ENCODE results near the gene HNRNPLL.
"Not testable (repeated sequence)": the region's sequence is repeated elsewhere in the genome, so short reads cannot be mapped to it uniquely, and the experiment has no call there.

HNRNPLL gene

DNA sequence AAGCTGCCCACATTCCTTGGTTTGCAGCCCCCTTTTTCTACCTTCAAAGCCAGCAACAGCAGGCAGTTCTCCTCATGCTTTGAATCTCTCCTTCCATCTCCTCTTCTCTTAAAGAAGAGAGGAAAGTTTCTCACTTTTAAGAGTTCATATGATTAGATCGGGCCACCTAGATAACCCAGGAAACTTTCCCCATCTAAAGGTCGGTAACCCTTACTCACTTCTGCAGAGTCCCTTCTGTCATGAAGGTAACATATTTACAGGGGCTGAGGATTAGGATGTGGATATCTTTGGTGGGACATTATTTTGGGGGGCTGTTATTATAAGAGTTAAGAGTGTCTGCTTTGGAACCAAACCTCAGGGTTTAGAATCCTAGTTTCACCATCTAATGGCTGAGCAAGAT lies 51.0 kb downstream of the HNRNPLL start:
- no peak for DNase-seq

DNA sequence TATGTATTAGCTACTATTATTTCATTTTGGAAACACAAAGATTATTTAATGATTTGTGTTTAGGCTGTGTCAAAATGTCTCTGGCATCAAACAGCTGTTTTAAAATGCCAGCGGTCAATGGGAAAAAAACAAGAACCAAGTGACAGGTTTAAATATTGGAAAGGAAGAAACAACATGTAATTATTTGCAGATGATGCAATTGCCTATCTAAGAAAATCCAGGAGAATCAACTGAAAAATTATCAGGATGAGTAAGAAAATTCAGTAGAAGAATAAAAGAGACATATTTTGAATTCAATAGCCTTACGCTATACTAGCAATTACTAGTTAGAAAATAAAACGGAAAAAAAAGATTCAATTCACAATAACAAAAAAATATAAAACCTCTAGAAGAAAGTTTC lies 51.6 kb downstream of the HNRNPLL start:
- no peak for DNase-seq

DNA sequence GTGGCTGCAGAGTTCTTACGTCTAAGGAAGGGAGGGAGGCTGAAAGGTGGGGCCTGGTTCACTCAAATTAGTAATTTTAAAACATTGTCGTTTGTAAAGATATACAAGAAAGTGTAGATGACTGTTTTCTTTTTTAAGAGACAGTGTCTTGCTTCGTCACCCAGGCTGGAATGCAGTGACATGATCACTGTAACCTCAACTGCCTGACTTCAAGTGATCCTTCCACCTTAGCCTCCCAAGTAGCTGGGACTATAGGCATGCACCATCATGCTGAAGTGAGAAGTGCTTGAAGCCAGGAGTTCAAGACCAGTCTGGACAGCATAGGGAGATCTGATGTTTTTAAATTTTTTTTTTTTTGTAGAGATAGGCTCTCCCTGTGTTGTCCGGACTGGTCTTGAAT lies 52.9 kb downstream of the HNRNPLL start:
- DNase-seq = no peak

DNA sequence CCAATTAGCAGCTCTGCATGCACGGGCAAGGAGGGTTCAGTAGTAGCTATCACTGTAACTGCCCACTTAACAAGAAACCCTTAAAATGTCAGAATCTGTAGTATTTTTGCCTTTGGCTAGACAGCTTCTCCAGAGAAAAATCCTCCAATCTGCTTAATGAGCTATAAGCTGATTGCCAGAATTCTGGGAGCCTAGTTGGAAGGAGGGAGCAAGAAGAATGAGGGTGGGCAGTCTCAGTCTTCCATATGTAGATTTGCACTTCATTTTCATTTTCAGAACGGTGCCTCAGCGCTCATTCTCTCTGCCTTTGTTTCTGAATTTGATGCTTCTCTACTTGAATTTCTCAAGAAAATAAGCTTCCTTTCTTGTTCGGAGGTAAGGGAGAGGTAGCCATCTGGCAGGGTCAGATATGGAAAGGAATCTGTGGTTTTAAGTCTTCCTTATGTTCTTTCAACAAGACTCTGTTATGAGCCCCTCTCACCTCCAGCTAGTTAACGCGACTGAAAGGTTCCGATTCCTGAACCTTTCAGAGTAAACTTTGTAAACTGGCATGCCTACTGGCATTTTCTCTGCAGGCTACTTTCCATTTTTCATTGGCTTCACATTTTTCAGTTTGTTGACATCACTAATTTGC lies 53.5 kb downstream of the HNRNPLL start:
- DNase-seq = no peak

DNA sequence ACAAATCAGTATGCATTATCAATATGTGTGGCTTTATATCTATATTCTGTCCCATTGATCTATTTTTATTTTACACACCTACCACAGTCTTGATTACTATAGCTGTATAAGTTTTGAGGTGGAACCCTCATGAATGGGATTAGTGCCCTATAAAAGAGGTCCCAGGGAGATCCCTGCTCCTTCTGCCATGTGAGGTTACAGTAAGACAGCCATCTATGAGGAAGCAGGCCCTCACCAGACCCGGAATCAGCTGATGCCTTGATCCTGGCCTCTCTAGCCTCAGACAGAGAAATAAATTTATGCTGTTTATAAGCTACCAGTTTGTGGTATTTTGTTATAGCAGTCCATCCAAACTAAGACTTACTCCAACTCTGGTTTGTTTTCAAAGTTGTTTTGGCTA lies 54.9 kb downstream of the HNRNPLL start:
- DNase-seq = no peak

DNA sequence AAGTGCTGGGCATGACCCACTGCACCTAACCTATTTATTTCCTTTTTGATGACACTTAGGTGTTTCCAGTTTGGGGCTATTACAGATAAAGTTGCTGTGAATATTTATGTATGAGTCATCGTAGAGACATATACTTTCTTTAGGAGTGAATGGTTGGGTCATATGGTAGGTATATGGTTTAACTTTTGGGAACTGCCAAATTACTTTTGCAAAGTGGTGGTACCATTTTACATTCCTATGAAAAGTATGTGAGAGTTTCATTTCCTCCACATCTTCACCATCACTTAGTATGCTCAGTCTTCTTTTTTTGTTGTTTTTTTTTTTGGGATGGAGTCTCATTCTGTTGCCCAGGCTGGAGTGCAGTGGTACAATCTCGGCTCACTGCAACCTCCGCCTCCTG lies 56.1 kb downstream of the HNRNPLL start:
- no peak for DNase-seq

DNA sequence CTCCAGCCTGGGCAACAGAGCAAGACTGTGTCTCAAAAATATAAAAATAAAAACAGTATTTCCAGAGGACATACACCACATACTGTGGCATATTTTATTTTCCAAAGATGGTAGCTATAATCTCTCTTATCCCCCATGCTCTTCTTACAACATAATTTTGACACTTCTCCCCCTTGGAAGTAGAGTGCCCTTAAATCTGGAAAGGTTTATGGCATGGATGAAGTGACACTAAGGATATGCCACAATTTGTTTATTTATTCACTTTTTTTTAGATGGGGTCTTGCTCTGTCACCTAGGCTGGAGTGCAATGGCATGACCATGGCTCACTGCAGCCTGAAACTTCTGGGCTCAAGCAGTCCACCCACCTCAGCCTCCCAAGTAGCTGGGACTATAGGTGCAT lies 56.7 kb downstream of the HNRNPLL start:
- no peak for DNase-seq

DNA sequence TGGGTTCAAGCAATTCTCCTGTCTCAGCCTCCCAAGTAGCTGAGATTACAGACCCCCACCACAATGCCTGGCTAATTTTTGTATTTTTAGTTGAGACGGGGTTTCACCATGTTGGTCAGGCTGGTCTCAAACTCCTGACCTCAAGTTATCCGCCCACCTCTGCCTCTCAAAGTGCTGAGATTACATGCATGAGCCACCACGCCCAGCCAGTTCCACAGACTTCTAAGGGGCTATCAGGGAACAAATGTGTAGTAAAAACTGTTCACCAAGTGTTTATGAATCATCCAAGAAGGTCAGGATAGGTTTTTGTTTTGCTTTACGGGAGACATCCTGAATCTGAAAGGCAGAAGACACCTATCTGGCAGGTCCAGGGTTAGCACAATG lies 60.5 kb downstream of the HNRNPLL start:
- not testable (repeated sequence) for DNase-seq

DNA sequence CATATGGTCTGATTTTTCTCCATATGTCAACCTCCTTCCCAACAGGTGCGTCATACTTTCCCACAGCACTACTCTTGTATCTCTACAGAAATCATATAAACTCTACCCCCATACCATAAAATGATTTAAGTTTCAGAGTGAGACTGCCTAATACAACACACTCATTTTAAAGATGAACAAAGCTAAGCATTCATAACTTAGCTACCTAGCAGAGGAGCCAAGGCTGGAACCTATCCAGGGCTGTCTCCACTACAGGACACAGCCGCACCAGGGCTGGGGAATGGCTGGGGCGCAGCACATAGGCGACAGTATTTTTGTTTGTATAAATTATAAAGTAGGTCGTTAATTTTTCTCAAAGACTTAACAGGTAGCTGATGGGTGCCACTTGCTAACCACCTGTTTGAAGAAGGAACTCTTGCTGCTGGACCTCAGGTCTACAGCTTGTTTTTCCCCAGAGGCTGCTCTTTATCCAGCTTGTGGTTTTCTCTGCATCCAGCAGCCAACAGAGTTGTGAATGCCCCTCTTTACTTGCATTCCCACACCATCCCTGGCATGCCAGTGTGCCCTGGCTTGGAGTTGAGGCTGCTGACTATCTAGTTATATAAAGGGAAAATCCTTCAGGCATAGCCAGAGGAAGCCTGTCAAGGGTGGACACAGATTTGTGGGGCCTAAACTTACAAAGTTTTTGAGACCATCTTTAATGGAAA lies 62.0 kb downstream of the HNRNPLL start:
- no peak for DNase-seq

DNA sequence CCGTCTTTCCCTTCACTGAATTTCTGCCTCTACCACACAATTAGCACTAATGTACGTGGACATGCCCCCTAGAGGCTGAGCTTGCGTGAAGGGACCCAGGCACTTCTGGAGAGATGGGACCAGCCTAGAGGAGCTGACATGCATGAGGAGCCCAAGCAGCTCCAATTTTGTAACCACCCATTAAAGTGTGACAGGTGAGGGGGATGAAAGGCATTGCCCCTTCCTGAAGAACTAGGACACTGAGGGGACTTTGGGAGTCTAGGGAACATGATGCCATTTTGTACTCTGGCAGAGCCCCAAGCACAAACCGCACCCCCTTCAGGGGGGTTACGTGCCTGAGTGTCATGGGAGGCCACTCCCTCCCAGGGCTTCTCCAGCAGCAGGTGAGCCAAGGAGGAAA lies 63.6 kb downstream of the HNRNPLL start:
- DNase-seq = no peak

DNA sequence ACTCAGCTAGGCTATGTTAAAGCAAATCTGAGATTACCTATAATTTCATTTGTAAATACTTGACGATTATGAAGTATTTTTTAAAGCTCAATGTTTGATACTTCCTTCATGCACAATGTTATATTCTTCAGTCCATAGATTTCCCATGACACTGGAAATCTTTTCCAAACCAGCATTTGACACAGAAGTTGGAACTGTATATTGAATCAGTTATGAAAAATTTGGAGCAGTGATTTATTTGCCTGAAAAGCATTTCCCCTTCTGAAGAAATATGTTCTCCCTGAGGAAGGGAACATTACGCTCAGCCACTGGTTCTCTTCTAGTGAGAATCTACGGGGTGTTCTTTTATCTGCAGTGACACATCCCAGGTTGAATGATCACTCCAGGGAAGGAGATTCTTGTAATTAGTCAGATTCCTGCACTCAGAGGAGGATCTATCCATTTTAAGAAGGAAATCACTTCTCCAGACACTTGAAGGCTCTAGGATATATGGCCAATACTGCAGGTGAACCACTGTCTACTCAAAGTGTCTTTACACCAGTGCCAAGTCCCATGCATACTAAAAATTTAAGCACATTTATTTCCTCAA lies 64.7 kb downstream of the HNRNPLL start:
- no peak for DNase-seq

DNA sequence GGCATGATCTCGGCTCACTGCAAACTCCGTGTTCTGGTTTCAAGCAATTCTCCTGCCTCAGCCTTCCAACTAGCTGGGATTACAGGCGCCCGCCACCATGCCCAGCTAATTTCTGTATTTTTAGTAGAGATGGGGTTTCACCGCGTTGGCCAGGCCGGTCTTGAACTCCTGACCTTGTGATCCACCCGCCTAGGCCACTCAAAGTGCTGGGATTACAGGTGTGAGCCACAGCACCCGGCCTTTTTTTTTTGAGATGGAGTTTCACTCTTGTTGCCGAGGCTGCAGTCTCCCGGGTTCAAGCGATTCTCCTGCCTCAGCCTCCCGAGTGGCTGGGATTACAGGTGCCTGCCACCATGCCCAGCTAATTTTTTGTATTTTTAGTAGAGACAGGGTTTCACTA lies 65.4 kb downstream of the HNRNPLL start:
- DNase-seq = not testable (repeated sequence)

DNA sequence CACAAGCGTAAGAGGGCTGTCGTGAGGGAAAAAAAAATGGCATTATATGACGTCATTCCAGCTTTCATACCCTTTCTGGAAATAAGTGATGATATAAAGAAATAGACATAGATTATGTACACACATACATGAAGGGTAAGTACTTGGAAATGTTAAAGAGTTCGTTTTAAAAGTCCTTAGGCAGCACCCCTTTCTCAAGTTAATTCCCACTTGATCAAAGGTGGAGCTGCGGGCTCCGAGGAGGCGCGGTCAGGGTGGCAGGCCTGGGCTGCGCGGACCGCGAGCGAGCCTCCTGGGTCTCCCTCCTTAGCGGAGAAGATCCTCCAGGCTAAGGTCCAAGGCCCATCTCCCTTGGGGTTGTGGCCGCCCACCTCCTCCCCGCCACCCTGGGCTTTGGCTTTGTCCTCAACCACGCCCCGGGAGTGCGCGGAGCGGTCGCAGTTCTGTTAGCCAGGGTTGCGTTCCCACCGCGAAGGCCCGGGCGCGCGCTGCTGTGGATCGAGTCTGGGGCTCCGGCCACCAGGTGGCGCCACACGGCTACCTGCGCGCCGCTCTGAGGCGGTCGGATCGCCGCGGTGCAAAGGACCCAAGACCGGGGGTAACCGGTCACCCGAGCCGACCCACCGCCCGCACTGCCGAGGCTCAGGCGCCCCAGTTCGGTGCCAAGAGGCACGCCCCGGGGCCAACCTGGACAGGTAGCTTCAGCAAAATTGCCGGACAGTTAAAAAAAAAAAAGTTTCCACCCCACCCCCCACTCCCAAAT lies 66.8 kb downstream of the HNRNPLL start:
- peak; percentile 67 to 81 for DNase-seq

DNA sequence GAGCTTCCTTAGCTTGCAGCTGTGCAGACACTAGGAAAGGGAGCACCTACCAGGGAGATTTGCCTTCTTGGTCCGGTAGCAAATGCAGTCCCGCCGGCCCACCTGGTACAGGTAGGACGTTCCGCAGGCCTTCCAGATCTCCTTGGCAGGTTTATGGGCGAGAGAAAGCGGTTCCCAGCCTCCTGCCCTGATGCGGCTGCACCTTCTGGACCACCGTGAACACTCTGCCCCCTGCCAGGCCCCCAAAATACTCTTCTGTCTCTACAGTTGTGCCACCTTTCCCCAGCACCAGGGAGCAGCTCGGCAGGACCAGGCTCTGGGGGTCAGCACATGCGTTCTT lies 67.4 kb downstream of the HNRNPLL start:
- no peak for DNase-seq

DNA sequence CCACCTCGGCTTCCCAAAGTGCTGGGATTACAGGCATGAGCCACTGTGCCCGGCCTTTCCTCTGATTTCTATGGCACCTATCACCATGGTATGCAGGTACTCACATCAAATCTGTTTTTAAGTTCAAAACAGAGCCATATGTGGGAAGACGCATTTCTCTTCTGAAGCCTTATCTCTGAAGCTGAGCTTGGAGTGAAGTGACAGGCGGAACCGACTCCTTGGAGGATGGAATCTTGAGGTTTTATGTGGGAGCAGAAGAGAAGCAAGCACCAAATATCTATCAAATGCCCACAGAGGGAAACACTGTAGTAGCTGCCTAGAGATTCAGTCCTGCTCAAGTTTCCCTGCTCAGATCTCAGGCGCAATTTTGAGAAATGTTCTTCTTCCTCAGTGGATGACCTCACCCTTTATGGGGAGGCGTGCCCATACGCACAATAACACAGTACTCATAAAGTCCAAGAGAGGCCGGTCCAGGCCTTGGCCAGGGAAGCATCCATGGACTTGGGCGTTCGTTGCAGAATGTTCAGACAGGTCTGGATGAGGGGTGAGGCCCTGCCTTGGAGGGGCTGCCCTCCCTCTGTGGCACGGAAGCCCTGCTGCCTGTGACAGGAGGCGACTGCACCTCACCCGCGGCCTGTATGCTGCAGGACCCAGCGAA lies 67.9 kb downstream of the HNRNPLL start:
- DNase-seq = no peak

DNA sequence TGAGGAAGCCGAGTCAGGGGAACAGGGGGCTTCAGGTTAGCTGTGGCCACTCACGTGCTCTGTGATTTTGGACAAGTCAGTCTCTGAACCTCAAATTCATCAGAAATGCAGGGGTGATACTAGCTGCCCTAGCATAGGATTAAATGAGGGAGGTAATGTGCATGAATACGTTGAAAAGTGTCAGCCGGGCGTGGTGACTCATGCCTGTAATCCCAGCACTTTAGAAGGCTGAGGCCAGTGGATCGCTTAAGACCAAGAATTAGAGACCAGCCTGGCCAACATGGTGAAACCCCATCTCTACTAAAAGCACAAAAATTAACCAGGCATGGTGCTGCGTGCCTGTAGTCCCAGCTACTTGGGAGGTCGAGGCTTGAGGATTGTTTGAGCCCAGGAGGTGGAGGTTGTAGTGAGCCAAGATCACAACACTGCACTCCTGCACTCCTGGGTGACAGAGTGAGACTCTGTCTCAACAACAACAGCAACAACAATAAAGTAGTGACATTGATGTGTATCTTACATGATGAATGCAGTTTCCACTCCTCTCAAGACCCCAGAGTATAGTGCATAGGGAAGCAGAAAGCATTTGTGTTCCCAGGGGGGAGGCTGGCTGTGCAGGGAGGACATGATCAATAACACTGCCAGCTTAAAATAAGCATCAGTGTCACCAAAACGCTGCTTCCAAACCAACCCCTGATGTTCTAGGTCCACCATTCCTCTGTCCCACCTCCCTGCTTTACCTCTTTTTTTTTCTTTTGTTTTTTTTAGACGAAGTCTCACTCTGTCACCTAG lies 68.8 kb downstream of the HNRNPLL start:
- DNase-seq = no peak

DNA sequence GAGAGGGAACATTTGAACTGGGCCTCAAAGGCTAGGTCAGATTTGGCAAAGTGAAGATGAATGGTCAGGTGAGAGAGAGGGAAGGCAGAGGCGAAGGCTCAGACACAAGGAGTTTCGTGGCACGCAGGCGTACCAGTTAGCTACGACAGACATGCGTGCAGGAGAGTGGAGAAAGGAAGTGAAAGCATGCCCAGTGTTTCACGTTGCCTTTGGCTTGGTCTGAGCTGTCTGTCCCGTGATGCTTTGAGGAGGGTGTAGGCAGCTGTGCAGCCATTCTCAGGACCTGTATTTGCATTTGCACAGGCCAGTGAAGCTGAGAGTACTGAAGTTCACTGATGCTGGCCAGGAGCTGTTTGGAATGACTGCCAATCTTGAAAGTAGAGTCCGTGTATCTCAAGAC lies 69.5 kb downstream of the HNRNPLL start:
- peak in 1 of 2 donors; percentile 64 for DNase-seq

DNA sequence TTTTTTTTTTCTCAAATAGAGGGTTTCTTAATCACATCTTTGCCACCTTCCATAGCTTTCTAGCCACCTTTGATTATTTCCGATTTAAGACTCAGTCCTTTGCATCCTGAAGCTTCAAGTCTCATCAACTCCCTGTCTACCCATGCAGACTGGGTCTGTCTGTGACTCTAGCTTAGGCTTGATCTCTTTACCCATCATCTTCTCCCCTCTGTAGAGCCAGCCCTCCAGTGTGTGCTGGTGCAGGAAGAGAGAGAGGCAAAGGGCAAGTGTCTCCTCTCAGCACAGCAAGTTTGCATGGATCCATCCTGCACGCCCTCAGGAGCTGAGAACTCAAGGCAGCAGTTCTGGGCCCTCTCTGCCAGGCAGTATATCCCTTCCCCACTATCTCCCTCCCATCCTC lies 70.4 kb downstream of the HNRNPLL start:
- DNase-seq = no peak

DNA sequence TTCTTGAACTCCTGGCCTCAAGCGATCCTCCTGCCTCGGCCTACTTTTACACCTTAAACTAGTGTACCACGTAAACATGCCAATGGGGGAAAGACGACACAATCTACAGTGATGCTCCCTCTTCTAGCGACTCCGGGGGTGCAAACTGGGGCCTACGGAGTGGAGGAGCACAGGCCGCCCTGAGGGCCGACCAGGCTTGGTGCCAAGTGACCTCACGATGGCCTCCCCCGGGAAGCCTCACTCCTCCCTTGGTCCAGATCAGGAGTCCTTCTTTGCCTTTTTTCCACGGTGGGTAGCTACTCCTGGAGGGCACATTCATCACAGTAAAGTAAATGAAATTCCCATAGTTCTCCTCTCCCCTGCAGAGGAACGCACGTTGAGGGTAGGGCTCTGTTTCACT lies 73.5 kb downstream of the HNRNPLL start:
- no peak for DNase-seq

DNA sequence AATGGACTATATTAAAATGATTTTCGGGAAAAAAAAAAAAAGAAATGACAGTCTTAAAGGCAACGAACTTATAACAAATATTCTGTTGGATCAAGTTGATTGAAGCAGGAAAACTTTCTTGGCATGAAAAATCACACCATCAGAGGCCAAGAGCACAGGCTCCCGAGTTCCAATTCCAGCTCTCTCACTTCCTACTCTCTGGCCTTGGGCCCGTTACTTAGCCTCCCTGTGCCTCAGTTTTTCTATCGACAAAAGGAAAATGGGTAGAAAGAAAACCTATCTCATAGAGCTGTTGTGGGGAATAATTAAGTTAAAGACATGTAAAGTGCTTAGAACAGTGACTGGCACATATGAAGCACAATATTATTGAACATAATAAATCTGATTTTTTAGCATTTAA lies 74.2 kb downstream of the HNRNPLL start:
- no peak for DNase-seq

DNA sequence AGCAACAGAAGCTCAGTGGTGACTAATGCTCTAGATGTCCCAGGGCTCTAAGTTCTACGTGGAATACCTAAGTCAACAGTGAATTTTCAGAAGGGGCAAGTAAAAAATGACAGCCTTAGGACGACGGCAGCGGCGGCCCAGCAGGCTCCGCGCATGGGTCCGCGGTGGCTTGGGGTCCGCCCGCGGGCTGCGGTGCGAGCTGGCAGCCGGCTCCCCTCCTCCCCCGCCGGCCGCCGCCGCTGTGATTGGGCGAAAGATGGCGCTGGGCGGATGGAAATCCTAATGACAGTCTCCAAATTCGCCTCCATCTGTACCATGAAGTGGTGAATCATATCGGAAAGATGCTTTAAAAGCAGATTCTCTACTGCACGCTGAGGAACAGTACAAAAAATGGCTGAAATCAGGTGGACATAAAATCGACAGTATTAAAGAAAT lies 74.7 kb downstream of the HNRNPLL start:
- peak in 1 of 2 donors; percentile 14 for DNase-seq

DNA sequence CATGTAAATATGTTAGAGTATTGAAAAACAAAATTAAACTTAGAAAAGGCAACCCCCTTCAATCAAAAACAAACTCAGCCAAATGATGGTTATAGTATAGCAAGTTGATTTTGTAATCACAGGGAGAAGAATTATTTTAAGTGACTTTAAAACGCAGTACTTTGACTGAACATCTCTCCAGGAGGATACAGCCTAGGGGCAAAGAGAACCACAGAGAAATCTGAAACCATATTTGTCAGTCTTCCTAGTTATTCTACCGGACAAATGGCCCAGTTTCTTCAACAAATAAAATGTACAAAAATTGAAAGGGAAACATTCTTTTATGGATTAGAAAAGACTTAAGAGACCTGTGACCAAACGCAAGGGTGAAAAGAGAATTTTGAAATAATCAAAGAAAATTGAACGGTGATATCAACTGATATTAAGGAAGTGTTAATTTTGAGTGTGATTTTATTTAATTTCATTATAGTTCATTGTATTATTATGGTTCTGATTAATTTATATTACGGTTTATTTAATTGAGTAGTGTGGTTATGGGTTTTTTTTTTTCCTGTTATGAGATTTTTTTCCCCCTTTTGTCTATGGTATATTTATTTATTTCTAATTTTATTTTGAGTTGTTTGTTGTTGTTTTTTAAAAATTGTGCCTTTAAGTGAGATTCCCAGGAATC lies 75.3 kb downstream of the HNRNPLL start:
- no peak for DNase-seq

Measured in CD4-positive, alpha-beta T cell treated with Interferon alpha-2 for 1 hour (primary cell).